Measurements from ENCODE around the gene ZNF143. TPM values are rescaled to one million over a fixed set of nuclear protein-coding genes. Genes with fewer than 3 reads are reported as not detected.
A peak's percentile ranks its signal among the peaks of the same experiment; 100 is the strongest.

ZNF143 gene
- total and polyA plus RNA-seq, 2 of the 13 experiments (the other 11 are each of a cell fraction or from before 2014, with no cell fraction given), result 22.4 to 35.6 TPM

DNA sequence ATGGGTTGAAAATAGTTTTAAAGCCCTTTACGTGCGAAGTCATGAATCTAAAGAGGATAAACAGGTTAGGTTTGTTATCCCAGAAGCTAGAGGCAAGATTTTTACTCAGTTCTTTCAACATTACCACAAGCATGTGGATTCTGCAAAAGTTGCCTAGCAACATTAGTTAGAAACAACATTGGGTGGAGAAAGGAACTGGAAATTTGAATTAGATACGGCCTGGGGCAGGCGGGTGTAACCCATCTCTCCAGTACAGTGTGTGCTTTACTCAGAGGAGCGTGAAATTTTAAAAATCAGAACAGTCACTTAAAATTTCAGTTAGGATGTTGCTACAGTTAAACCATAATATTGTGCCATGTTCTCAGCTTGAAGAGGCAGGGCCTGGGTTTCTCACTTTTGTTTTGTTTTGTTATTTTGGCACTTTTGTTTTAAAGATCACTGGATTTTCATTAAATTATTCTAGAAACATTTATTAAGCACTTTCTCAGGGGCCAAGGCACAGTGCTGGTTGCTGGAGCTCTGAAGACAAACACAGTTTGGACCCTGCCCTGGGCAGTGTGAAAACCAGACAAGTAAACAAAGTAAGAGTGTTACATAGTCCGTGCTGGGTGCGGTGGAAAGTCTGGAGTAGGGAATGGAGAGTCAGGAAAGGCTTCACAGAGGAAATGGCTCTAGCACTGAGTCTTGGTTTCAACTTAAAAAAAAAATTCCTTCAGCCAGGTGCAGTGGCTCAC is 108.2 kb downstream of the ZNF143 start (continued):
- no peak for TF ChIP-seq PREB (CRISPR knock-in tag; IDR thresholded peaks at IDR 0.05)
- no peak for TF ChIP-seq SP2 (CRISPR knock-in tag; IDR thresholded peaks at IDR 0.05)
- TF ChIP-seq, protein P1, sequence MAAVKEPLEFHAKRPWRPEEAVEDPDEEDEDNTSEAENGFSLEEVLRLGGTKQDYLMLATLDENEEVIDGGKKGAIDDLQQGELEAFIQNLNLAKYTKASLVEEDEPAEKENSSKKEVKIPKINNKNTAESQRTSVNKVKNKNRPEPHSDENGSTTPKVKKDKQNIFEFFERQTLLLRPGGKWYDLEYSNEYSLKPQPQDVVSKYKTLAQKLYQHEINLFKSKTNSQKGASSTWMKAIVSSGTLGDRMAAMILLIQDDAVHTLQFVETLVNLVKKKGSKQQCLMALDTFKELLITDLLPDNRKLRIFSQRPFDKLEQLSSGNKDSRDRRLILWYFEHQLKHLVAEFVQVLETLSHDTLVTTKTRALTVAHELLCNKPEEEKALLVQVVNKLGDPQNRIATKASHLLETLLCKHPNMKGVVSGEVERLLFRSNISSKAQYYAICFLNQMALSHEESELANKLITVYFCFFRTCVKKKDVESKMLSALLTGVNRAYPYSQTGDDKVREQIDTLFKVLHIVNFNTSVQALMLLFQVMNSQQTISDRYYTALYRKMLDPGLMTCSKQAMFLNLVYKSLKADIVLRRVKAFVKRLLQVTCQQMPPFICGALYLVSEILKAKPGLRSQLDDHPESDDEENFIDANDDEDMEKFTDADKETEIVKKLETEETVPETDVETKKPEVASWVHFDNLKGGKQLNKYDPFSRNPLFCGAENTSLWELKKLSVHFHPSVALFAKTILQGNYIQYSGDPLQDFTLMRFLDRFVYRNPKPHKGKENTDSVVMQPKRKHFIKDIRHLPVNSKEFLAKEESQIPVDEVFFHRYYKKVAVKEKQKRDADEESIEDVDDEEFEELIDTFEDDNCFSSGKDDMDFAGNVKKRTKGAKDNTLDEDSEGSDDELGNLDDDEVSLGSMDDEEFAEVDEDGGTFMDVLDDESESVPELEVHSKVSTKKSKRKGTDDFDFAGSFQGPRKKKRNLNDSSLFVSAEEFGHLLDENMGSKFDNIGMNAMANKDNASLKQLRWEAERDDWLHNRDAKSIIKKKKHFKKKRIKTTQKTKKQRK (IDR thresholded peaks at IDR 0.05; ENCODE audit: low read length), result no peak
- peak; percentile 34; the same call in 1 of the 2 replicates for TF ChIP-seq MLX (CRISPR knock-in tag; IDR thresholded peaks at IDR 0.05)
- TF ChIP-seq, protein P2, sequence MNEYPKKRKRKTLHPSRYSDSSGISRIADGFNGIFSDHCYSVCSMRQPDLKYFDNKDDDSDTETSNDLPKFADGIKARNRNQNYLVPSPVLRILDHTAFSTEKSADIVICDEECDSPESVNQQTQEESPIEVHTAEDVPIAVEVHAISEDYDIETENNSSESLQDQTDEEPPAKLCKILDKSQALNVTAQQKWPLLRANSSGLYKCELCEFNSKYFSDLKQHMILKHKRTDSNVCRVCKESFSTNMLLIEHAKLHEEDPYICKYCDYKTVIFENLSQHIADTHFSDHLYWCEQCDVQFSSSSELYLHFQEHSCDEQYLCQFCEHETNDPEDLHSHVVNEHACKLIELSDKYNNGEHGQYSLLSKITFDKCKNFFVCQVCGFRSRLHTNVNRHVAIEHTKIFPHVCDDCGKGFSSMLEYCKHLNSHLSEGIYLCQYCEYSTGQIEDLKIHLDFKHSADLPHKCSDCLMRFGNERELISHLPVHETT (CRISPR knock-in tag; conservative IDR thresholded peaks at IDR 0.05), result no peak
- TF ChIP-seq HMG20A (CRISPR knock-in tag; IDR thresholded peaks at IDR 0.05; ENCODE audit: borderline replicate concordance), result peak; percentile 57
- TF ChIP-seq RFX3 (CRISPR knock-in tag; IDR thresholded peaks at IDR 0.05), result peak; percentile 59; the same call in 1 of the 2 replicates
- TF ChIP-seq, protein P3, sequence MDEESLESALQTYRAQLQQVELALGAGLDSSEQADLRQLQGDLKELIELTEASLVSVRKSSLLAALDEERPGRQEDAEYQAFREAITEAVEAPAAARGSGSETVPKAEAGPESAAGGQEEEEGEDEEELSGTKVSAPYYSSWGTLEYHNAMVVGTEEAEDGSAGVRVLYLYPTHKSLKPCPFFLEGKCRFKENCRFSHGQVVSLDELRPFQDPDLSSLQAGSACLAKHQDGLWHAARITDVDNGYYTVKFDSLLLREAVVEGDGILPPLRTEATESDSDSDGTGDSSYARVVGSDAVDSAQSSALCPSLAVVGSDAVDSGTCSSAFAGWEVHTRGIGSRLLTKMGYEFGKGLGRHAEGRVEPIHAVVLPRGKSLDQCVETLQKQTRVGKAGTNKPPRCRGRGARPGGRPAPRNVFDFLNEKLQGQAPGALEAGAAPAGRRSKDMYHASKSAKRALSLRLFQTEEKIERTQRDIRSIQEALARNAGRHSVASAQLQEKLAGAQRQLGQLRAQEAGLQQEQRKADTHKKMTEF (CRISPR knock-in tag; IDR thresholded peaks at IDR 0.05), result peak; percentile 77
- peak; percentile 97 for TF ChIP-seq FOXA3 (CRISPR knock-in tag; IDR thresholded peaks at IDR 0.05)
- no peak for TF ChIP-seq ARHGAP35 (CRISPR knock-in tag; IDR thresholded peaks at IDR 0.05; ENCODE audit: borderline replicate concordance)
- no peak for TF ChIP-seq TERF1 (CRISPR knock-in tag; IDR thresholded peaks at IDR 0.05)
- no peak for TF ChIP-seq ZBTB8A (CRISPR knock-in tag; IDR thresholded peaks at IDR 0.05; ENCODE audit: borderline replicate concordance, low read depth)
- peak; percentile 39; the same call in 1 of the 2 replicates for TF ChIP-seq ZNF777 (CRISPR knock-in tag; IDR thresholded peaks at IDR 0.05)
- peak; percentile 81; the same call in 1 of the 2 replicates for TF ChIP-seq MIER3 (CRISPR knock-in tag; IDR thresholded peaks at IDR 0.05; ENCODE audit: borderline replicate concordance)
- 0 out of 2 replicates have a peak, but pooled peaks have one; percentile 58 for TF ChIP-seq RBFOX2 (IDR thresholded peaks at IDR 0.05; ENCODE audit: low read depth, low read length)
- TF ChIP-seq ATF2 (CRISPR knock-in tag; IDR thresholded peaks at IDR 0.05), result peak; percentile 96
- TF ChIP-seq ZNF260 (CRISPR knock-in tag; IDR thresholded peaks at IDR 0.05; ENCODE audit: borderline replicate concordance, low read depth), result no peak
- no peak for TF ChIP-seq AKAP8 (CRISPR knock-in tag; IDR thresholded peaks at IDR 0.05)
